Heart right ventricle (tissue), 16 donors: ENCODE results near the gene MYO10. TPM values are rescaled to one million over a fixed set of nuclear protein-coding genes. Genes with fewer than 3 reads are reported as not detected.

Experiments used
- ATAC-seq, 8 donors: fragments of 200-7000 bp; cut with Tn5 transposase; one replicate each; pipeline ENCODE4 v1.9.1; 2020; ENCODE audit warnings: mild to moderate bottlenecking in 8 of 8, moderate library complexity in 8 of 8, moderate number of reproducible peaks in 1 of 8
- DNase-seq, 2 donors: peaks; one replicate each; pipeline ENCODE4 v3.0.0-alpha.2; 2020
- H3K27ac ChIP-seq, 10 donors: fragments of 200-600 bp; sonication (generic) in 2 of 10; one replicate each; pipeline versions ENCODE4 v1.5.0 to v1.8.0; 2020 to 2022; ENCODE audit warnings: mild to moderate bottlenecking in 3 of 10
- H3K27me3 ChIP-seq, 7 donors: fragments of 200-600 bp; one replicate each; pipeline ENCODE4 v1.8.0; 2021 to 2022; ENCODE audit warnings: mild to moderate bottlenecking in 2 of 7
- H3K36me3 ChIP-seq, 9 donors: fragments of 200-600 bp; sonication (generic) in 1 of 9; one replicate each; pipeline versions ENCODE4 v1.5.0 to v1.8.0; 2020 to 2022; ENCODE audit warnings: mild to moderate bottlenecking in 2 of 9
- H3K4me1 ChIP-seq, 9 donors: fragments of 200-600 bp; sonication (generic) in 1 of 9; one replicate each; pipeline versions ENCODE4 v1.5.0 to v1.8.0; 2020 to 2022; ENCODE audit warnings: mild to moderate bottlenecking in 4 of 9
- H3K4me3 ChIP-seq, 10 donors: fragments of 200-600 bp; sonication (generic) in 2 of 10; one replicate each; pipeline versions ENCODE4 v1.5.0 to v1.8.0; 2020 to 2022; ENCODE audit warnings: mild to moderate bottlenecking in 7 of 10, moderate library complexity in 2 of 10
- H3K9me3 ChIP-seq, 11 donors: fragments of 200-600 bp in 10 of 11; sonication (generic) in 2 of 11; one replicate each; pipeline versions ENCODE4 v1.5.0 to v1.8.0; 2013 to 2022; ENCODE audit warnings: mild to moderate bottlenecking in 2 of 11, control low read depth in 1 of 11, moderate library complexity in 1 of 11
- WGBS, 2 donors: extraction: QIAGEN DNeasy Blood & Tissue Kit; methylation state at CpG; one replicate each; pipeline ENCODE4 v1.1.7; 2013; ENCODE audit warnings: inconsistent platforms in 1 of 2; 5-methylcytosine and 5-hydroxymethylcytosine counted together
- intact Hi-C, 10 donors: fragments of 100-400 bp; cut with DNase I; formaldehyde crosslinking; loops; one replicate each; pipeline versions ENCODE4 v1.11.1 to v1.14.2; 2022
- polyA plus RNA-seq, 2 donors: library from polyadenylated mRNA; stranded (reverse); fragments of 200-250 nt; gene quantifications; one replicate each; pipeline ENCODE4 v1.2.3, GENCODE V29; 2013
- total RNA-seq, 10 donors: library from RNA; stranded (reverse); fragmentation: NEBNext Ultra II Directional in 3 of 10; extraction: Animal tissue kit (Norgen Biotek cat#: 25700) in 3 of 10; gene quantifications; one replicate each; pipeline versions ENCODE4 v1.2.1 to v1.2.4, GENCODE V29; 2021 to 2023
- TF ChIP-seq, protein P1 (sequence below), 9 donors: fragments of 200-600 bp; sonication (generic) in 2 of 9; IDR thresholded peaks; one replicate each; pipeline versions ENCODE4 v1.5.0 to v1.8.0; 2021 to 2022; ENCODE audit warnings: antibody characterized with exemption in 9 of 9, mild to moderate bottlenecking in 5 of 9, moderate library complexity in 1 of 9
- donor health status: Arrhythmogenic right ventricular cardiomyopathy.
- donor health status: ischemic (EF 13 %, LVEDD 7.1; RV severe dilation, severe dysfunction).
- donor health status: healthy with polysubstance abuse.
- donor health status: DM: no; HTN: yes; CAD: no.
- donor health status: DM: no; HTN: no; CAD: no.
- donor health status: ischemic (EF 25% LVEDD 6.9; RV normal size, moderate dysfunction).
- donor health status: ischemic (EF 25% LVEDD 5.7; RV mildly dilated, moderate dysfunction).
- donor health status: healthy.
- donor health status: DM: yes; HTN: yes; CAD: no.
- donor health status: Ischemic cardiomyopathy.
- donor health status: ischemic (EF 35%, LVEDD 5.7; RV mildly dilated, moderate dysfunction).
- donor health status: nonischemic (EF 11% LVEDD 7.7; RV severe dilation, severe dysfunction).
- donor health status: DM: yes; HTN: yes; CAD: no.
- donor health status: PGD.
- donor health status: ischemic (EF 29% LVEDD 5.4; RV normal size, mild dysfunction).
- donor health status: nonischemic (EF 23%, LVEDD 6.1; RV moderate dilation, normal function).

MYO10 gene
- total and polyA plus RNA-seq, 12 donors: 1.2 to 8.2 (median 4.6) TPM

DNA sequence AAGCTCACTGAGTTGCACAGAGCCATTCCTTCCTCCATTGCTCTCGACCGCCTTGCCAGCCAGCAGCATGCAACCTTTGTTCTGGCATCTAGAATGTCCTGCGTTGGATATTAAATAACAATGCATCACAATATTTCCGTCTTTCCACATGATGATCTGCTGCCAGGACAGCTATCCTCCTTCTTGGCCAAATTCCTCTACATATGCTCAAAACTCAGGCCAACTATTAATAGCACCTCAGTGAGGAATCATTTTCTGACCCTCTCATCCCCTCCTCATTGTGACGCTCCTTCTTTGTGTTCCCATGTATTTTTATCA lies 128.6 kb downstream of the MYO10 start:
- DNase-seq (no peak), ATAC-seq (no peak)
- TF ChIP-seq, protein P1, sequence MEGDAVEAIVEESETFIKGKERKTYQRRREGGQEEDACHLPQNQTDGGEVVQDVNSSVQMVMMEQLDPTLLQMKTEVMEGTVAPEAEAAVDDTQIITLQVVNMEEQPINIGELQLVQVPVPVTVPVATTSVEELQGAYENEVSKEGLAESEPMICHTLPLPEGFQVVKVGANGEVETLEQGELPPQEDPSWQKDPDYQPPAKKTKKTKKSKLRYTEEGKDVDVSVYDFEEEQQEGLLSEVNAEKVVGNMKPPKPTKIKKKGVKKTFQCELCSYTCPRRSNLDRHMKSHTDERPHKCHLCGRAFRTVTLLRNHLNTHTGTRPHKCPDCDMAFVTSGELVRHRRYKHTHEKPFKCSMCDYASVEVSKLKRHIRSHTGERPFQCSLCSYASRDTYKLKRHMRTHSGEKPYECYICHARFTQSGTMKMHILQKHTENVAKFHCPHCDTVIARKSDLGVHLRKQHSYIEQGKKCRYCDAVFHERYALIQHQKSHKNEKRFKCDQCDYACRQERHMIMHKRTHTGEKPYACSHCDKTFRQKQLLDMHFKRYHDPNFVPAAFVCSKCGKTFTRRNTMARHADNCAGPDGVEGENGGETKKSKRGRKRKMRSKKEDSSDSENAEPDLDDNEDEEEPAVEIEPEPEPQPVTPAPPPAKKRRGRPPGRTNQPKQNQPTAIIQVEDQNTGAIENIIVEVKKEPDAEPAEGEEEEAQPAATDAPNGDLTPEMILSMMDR (IDR thresholded peaks at IDR 0.05): no peak
- 62 to 64% methylated on average over 5 of the region's 5 CpGs for WGBS, 2 donors
- Histone ChIP-seq H3K4me3 (no peak overlapping the region), H3K4me1 (peaks cover 3 to 22% (median 9%) of the 10 kb centered on the region in 9 donors), H3K27me3 (no peaks in the 10 kb centered on the region), H3K27ac (no peak overlapping the region), H3K36me3 (no peaks in the 10 kb centered on the region), H3K9me3 (no peaks in the 10 kb centered on the region)
- intact Hi-C loops: no loop called here

DNA sequence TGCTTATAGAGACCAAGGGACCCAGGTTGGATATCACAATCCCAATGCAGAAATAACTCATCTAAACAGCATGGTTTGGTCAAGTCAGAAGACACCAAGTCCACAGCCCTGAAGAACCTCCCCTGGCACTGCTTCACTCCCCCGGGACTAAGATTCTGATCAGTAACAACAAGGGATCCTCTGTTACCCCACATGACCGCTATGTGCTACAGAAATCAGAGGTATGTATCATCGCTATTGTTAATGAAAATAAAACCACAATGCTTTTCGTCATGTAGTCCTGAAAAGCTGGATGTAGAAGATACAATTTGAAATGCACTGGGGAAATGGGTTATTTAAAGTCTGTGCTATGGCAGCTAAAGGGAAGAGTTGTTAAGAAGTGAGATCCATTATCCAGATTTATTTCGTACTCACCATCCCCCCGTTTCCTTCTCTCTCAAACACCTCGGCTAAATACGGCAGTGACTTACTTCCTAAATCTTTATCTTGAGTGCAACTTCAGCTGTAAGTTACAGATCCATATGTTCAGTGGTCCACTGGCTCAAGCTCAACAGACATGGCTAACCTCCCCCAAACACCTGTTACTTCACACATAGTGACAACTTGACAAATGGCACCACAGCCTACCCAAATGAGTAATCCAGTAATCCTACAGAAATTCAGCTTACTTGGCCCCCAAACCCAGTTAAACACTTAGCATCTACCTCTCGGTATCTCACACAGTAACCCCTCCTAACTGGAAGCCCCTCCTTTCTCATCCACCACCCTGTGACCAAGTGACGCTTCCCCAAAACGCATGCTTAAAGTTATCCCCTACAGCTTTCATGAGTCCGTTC lies 129.2 kb downstream of the MYO10 start:
- Histone ChIP-seq H3K27me3 (no peaks in the 10 kb centered on the region), H3K4me3 (no peak overlapping the region), H3K27ac (no peak overlapping the region), H3K36me3 (no peaks in the 10 kb centered on the region), H3K4me1 (peaks cover 3 to 22% (median 9%) of the 10 kb centered on the region in 9 donors), H3K9me3 (no peaks in the 10 kb centered on the region)
- no peak for ATAC-seq
- DNase-seq: no peak
- TF ChIP-seq, protein P1 (IDR thresholded peaks at IDR 0.05): no peak
- intact Hi-C loops: no loop called here
- 63 to 68% methylated on average over 12 of the region's 12 CpGs for WGBS, 2 donors

DNA sequence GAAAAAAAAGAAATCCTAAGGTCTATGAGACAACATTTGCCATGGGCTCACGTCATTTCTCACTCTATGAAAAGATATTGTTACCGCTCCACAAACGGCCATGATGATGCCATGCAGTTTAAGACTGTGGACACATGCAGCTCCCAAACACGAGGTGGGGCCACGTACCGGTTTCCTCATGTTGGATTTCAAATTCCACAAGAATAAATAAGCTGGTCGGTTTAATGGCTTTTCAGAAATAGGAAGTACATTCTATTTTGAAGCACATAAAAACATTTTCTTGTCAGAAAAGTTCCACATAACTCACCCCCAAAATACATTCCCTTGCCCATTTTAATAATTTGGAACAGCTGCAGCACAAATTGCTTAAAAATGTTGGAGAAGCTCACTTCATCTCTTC lies 130.6 kb downstream of the MYO10 start:
- no peak overlapping the region for H3K27ac ChIP-seq
- intact Hi-C loops: no loop called here
- DNase-seq (no peak), ATAC-seq (no peak)
- no peaks in the 10 kb centered on the region for H3K27me3 ChIP-seq
- TF ChIP-seq, protein P1 (IDR thresholded peaks at IDR 0.05): no peak
- H3K4me3 ChIP-seq: no peak overlapping the region
- H3K4me1 ChIP-seq: peaks cover 3 to 22% (median 9%) of the 10 kb centered on the region in 9 donors
- no peaks in the 10 kb centered on the region for H3K36me3 ChIP-seq
- no peaks in the 10 kb centered on the region for H3K9me3 ChIP-seq
- 90 to 94% methylated on average over 7 of the region's 7 CpGs for WGBS, 2 donors

DNA sequence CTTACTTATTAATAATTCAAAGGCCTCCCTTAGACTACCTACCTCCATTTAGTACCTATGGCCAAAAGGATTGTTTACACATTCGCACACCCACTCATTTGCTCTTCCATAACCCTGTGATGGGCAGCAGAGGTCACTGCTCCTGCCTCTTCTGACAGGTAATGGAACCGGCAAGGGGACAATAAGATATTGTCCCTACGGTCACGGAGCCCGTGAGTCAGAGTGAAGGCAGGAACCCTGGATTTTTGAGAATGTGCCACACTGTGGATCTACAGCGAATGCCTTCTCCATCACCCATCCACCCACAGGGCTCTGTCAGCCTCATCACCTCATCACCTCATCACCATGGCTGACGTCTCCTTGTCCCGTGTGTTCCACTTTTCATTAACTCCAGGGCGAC lies 132.3 kb downstream of the MYO10 start:
- no peak for ATAC-seq
- Histone ChIP-seq H3K36me3 (no peaks in the 10 kb centered on the region), H3K4me1 (peaks cover 0 to 10% (median 0%) of the 10 kb centered on the region in 9 donors), H3K27me3 (no peaks in the 10 kb centered on the region), H3K4me3 (no peak overlapping the region), H3K27ac (no peak overlapping the region), H3K9me3 (no peaks in the 10 kb centered on the region)
- DNase-seq: no peak
- TF ChIP-seq, protein P1 (IDR thresholded peaks at IDR 0.05): no peak
- intact Hi-C loops: no loop called here
- 91 to 93% methylated on average over 9 of the region's 9 CpGs for WGBS, 2 donors
